ENCODE measurements around the gene PCGF1.

DNA sequence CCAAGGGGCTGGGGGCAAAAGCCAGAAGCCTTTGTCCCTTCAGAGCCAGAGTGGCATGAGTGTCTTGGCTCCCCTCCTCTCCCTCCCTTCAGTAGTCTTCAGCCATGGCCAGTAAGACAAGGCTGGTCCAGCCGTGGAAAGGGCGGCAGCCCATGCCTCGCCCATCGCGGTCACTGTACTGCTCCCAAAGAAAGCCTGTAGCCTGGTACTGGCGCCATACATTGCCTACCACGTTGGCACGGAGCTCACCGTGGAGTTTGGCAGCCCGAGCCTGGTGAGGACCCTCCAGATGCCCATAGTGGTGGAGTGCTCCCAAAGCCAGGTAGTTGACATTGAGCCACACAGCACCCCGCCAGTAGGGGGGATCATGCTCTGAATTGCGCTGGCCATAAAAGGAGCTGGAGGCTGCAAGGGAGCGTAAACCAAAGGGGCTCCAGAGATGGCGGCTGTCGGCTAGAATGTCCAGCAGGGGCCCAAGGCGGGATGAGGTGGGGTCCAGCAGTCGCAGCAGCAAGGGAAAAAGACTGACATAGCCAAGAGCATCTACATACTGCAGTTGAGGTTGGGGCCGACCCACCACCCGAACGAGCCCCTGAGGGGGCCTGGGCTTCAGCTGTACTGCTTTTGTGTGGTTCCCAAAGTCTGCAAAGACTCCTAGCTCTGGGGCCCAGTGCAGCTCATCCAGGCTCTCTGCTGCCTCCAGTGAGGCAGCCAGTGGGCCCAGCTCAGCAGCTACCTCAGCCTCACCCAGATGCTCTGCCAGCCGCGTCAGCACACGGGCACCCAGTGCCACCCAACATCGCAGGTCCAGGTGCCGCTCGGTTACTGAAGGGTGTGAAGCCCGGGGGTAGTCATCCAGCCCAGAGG is 46.1 kb downstream of the PCGF1 start:
- TF ChIP-seq, protein P1, sequence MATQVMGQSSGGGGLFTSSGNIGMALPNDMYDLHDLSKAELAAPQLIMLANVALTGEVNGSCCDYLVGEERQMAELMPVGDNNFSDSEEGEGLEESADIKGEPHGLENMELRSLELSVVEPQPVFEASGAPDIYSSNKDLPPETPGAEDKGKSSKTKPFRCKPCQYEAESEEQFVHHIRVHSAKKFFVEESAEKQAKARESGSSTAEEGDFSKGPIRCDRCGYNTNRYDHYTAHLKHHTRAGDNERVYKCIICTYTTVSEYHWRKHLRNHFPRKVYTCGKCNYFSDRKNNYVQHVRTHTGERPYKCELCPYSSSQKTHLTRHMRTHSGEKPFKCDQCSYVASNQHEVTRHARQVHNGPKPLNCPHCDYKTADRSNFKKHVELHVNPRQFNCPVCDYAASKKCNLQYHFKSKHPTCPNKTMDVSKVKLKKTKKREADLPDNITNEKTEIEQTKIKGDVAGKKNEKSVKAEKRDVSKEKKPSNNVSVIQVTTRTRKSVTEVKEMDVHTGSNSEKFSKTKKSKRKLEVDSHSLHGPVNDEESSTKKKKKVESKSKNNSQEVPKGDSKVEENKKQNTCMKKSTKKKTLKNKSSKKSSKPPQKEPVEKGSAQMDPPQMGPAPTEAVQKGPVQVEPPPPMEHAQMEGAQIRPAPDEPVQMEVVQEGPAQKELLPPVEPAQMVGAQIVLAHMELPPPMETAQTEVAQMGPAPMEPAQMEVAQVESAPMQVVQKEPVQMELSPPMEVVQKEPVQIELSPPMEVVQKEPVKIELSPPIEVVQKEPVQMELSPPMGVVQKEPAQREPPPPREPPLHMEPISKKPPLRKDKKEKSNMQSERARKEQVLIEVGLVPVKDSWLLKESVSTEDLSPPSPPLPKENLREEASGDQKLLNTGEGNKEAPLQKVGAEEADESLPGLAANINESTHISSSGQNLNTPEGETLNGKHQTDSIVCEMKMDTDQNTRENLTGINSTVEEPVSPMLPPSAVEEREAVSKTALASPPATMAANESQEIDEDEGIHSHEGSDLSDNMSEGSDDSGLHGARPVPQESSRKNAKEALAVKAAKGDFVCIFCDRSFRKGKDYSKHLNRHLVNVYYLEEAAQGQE (IDR thresholded peaks at IDR 0.05; ENCODE audit: insufficient read depth in 1 of 2, low read depth in 2 of 2, low read length in 2 of 2), result no peak
- TF ChIP-seq TAF1 (IDR thresholded peaks at IDR 0.05; ENCODE audit: borderline replicate concordance, insufficient read depth, low read length), result no peak
